ENCODE results near the gene CA10. TPM values are rescaled to one million over a fixed set of nuclear protein-coding genes. Genes with fewer than 3 reads are reported as not detected.

The CA10 gene
- total and polyA plus RNA-seq, 11 donors, result not detected

DNA sequence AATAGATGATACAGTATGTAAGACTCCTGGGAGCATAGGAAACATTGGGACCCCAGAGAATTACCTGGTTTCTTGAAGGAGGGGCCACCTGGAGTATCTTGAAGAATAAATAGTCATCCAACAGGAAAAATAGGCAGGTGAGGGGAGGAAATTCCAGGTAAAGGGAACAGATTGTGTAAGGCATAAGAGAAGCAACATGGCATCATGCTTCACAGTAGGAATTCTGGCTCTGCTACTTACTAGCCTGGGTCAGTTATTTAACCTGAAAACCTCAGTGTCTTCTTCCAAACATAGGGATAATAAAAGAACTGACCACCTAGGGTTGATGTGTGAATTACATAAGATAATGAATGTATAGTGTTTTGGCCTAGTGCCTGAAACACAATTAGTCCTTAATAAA lies 122.1 kb downstream of the CA10 start:
- TF ChIP-seq, protein P1, sequence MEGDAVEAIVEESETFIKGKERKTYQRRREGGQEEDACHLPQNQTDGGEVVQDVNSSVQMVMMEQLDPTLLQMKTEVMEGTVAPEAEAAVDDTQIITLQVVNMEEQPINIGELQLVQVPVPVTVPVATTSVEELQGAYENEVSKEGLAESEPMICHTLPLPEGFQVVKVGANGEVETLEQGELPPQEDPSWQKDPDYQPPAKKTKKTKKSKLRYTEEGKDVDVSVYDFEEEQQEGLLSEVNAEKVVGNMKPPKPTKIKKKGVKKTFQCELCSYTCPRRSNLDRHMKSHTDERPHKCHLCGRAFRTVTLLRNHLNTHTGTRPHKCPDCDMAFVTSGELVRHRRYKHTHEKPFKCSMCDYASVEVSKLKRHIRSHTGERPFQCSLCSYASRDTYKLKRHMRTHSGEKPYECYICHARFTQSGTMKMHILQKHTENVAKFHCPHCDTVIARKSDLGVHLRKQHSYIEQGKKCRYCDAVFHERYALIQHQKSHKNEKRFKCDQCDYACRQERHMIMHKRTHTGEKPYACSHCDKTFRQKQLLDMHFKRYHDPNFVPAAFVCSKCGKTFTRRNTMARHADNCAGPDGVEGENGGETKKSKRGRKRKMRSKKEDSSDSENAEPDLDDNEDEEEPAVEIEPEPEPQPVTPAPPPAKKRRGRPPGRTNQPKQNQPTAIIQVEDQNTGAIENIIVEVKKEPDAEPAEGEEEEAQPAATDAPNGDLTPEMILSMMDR (IDR thresholded peaks at IDR 0.05), result no peak
- no peak for TF ChIP-seq POLR2A (IDR thresholded peaks at IDR 0.05)

DNA sequence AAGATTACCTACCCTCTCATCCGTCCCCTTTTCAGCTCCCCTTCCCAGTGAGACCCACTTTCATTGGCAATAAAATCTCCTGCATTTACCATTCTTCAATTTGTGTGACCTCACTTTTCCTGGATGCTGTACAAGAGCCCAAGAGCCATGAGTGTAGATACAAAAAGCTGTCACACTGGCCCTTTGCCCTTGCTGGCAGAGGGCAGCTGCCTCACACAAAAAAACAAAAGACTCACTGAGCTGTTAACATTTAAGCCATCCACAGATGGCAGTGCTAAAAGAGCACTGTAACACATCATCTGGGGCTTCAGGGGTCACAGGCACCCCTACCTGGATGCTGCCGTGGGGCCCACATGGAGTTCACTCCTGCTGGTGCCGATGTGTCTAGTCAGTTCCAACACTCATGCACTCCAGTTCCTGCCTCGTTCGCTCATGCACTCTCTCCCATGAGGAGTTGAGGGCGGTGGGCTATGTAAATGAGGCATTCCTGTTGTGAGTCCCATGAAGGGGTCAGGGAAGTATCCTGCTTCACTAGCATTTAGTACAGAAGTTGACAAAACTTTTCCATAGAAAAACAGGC lies 123.1 kb downstream of the CA10 start:
- DNase-seq (no peak), ATAC-seq (no peak)
- no peak overlapping the region for H3K27ac ChIP-seq
- intact Hi-C loops (cut with DNase I), result no loop called here
- TF ChIP-seq, protein P1 (IDR thresholded peaks at IDR 0.05), result no peak
- no peak for TF ChIP-seq POLR2A (IDR thresholded peaks at IDR 0.05)
- no peaks in the 10 kb centered on the region for H3K4me1 ChIP-seq
- no peaks in the 10 kb centered on the region for H3K27me3 ChIP-seq
- WGBS, 4 donors, result 65 to 77% (median 75%) methylated on average over 6 of the region's 6 CpGs
- no peaks in the 10 kb centered on the region for H3K36me3 ChIP-seq
- no peak overlapping the region for H3K4me3 ChIP-seq
- no peaks in the 10 kb centered on the region for H3K9me3 ChIP-seq

More for the DNA sequence above, 122.1 kb downstream of the CA10 start:
- Histone ChIP-seq H3K9me3 (no peaks in the 10 kb centered on the region), H3K36me3 (no peaks in the 10 kb centered on the region), H3K27me3 (no peaks in the 10 kb centered on the region), H3K4me1 (no peaks in the 10 kb centered on the region), H3K27ac (no peak overlapping the region), H3K4me3 (no peak overlapping the region)
- intact Hi-C loops (cut with DNase I), result no loop called here
- DNase-seq (no peak), ATAC-seq (no peak)

DNA sequence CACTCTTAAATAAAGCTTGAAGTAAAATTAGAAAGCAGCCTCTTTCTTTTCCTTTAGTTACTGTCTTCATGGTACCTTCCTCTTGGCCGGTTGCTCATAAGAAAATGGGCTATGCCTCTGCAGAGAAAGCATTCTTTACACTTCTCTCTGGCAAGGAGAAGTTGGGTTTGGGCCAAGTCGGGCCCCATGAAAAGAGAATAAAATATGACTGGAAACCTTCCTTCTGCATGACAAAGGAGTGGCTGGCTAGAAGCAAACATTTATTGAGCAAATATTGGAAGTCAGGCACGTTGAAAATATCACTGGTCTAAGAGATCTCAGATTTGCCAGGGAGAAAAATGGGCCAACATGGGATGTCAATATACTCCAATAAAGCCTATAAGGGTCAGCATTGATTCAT lies 126.1 kb downstream of the CA10 start:
- no peaks in the 10 kb centered on the region for H3K9me3 ChIP-seq
- H3K27ac ChIP-seq, result no peak overlapping the region
- WGBS, 4 donors, result 56 to 64% (median 59%) methylated on average over 3 of the region's 3 CpGs
- ATAC-seq, result no peak
- H3K27me3 ChIP-seq, result no peaks in the 10 kb centered on the region
- H3K4me3 ChIP-seq, result no peak overlapping the region
- no peak for DNase-seq
- intact Hi-C loops (cut with DNase I), result no loop called here
- no peaks in the 10 kb centered on the region for H3K36me3 ChIP-seq
- no peaks in the 10 kb centered on the region for H3K4me1 ChIP-seq
- no peak for TF ChIP-seq POLR2A (IDR thresholded peaks at IDR 0.05)
- TF ChIP-seq, protein P1 (IDR thresholded peaks at IDR 0.05), result no peak

DNA sequence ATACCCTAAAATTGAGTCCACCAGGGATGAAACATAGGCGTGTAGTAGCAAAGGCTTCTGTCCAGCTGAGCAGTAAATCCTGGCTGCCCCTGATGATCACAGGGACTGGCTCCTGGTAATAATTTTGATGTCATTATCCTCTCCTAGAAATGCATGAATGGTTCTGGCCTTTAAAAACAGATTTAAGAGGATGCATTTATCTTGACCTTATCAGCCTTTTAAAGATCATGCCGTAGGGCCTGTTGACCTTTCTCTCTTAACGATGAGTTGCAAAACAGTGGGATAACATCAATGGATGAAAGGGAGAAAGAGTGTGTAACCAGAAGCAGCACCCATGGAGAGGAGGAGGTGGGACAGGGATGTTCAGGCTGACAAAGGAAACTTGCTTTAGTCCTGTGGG lies 128.5 kb downstream of the CA10 start:
- TF ChIP-seq POLR2A (IDR thresholded peaks at IDR 0.05), result no peak
- TF ChIP-seq, protein P1 (IDR thresholded peaks at IDR 0.05), result no peak
- Histone ChIP-seq H3K4me1 (no peaks in the 10 kb centered on the region), H3K36me3 (no peaks in the 10 kb centered on the region), H3K27ac (no peak overlapping the region), H3K4me3 (no peak overlapping the region), H3K9me3 (no peaks in the 10 kb centered on the region), H3K27me3 (no peaks in the 10 kb centered on the region)
- no peak for DNase-seq
- WGBS, 4 donors, result 34 to 49% (median 40%) methylated on average over 3 of the region's 3 CpGs
- intact Hi-C loops (cut with DNase I), result no loop called here
- ATAC-seq, result no peak

Data from heart left ventricle (tissue), 16 donors.